Bronchial epithelial cell (primary cell): ENCODE measurements around the gene FHL5. TPM values are rescaled to one million over a fixed set of nuclear protein-coding genes. Genes with fewer than 3 reads are reported as not detected.

Experiments used
- DNase-seq: peaks from one replicate; pipeline ENCODE4 v3.0.0-alpha.2; 2010; ENCODE audit warnings: low read depth
- FAIRE-seq: peaks from 2 replicates; lab custom pipeline; 2011; peaks lifted over from hg19 to GRCh38; lab: Jason Lieb, UNC
- H3K27me3 ChIP-seq: 2 replicates; pipeline ENCODE4 v1.5.1; 2011; ENCODE audit warnings: low read length; ENCODE audit not compliant: control insufficient read depth, insufficient read depth
- H3K36me3 ChIP-seq: 2 replicates; pipeline ENCODE4 v1.5.1; 2011; ENCODE audit warnings: low read length; ENCODE audit not compliant: control insufficient read depth, insufficient read depth
- H3K4me3 ChIP-seq: 2 replicates; pipeline ENCODE4 v1.5.1; 2011; ENCODE audit warnings: mild to moderate bottlenecking, low read depth, low read length, control low read depth
- CTCF ChIP-seq: IDR thresholded peaks from 2 replicates; pipeline ENCODE4 v1.5.1; 2011; ENCODE audit warnings: mild to moderate bottlenecking, moderate library complexity, low read length, control low read depth, inconsistent platforms; ENCODE audit not compliant: insufficient read depth, severe bottlenecking
- total RNA-seq: library from RNA; depleted of rRNA; stranded (reverse); fragments of >200 nt; gene quantifications from 2 replicates; pipeline ENCODE4 v1.2.1, GENCODE V29; 2014

FHL5 gene
- total RNA-seq: not detected in 2 replicates

- Histone ChIP-seq H3K36me3 (no peaks in the 10 kb centered on the region), H3K4me3 (no peak within 1 kb of the TSS), H3K27me3 (no peaks in the 10 kb centered on the region)
- FAIRE-seq (no peak), DNase-seq (no peak)
- no peak for TF ChIP-seq CTCF
Observed at GRCh38 chr6:96562886-96563285, at the start of gene FHL5. FHL5 (plus strand) TSS chr6:96563128; CDS start chr6:96603614, 40,486 bp downstream.

GRCh38 chr6:96520171-96521115 is 42.5 kb upstream of the FHL5 start:
- no peak for FAIRE-seq
- DNase-seq: peak; percentile 91
- no peak for TF ChIP-seq CTCF
- H3K4me3 ChIP-seq: peak overlapping the region; percentile 98
- H3K36me3 ChIP-seq: no peaks in the 10 kb centered on the region
- H3K27me3 ChIP-seq: no peaks in the 10 kb centered on the region

GRCh38 chr6:96521306-96521643 is 41.7 kb upstream of the FHL5 start:
- Histone ChIP-seq H3K27me3 (no peaks in the 10 kb centered on the region), H3K4me3 (peak overlapping the region; percentile 98), H3K36me3 (no peaks in the 10 kb centered on the region)
- DNase-seq (no peak), FAIRE-seq (no peak)
- no peak for TF ChIP-seq CTCF

GRCh38 chr6:96521644-96522464 is 41.1 kb upstream of the FHL5 start, which contains the start of gene UFL1:
UFL1 (plus strand) TSS chr6:96521806; CDS start chr6:96521874, 68 bp downstream.
- H3K27me3 ChIP-seq: no peaks in the 10 kb centered on the region
- H3K4me3 ChIP-seq: peak within 1 kb of the TSS; percentile 98
- peak; percentile 84 for DNase-seq
- TF ChIP-seq CTCF: no peak
- no peaks in the 10 kb centered on the region for H3K36me3 ChIP-seq
- FAIRE-seq: no peak

GRCh38 chr6:96522465-96523009 is 40.4 kb upstream of the FHL5 start:
- FAIRE-seq (no peak), DNase-seq (peak; percentile 15)
- TF ChIP-seq CTCF: no peak
- no peaks in the 10 kb centered on the region for H3K36me3 ChIP-seq
- H3K27me3 ChIP-seq: no peaks in the 10 kb centered on the region
- H3K4me3 ChIP-seq: peak overlapping the region; percentile 98
